Measurements from ENCODE around the gene SRGN. TPM values are rescaled to one million over a fixed set of nuclear protein-coding genes. Genes with fewer than 3 reads are reported as not detected.

Gene SRGN
- total and polyA plus RNA-seq, 2 of the 13 experiments (the other 11 are each of a cell fraction or from before 2014, with no cell fraction given), result 0.09 TPM; not detected in 1

DNA sequence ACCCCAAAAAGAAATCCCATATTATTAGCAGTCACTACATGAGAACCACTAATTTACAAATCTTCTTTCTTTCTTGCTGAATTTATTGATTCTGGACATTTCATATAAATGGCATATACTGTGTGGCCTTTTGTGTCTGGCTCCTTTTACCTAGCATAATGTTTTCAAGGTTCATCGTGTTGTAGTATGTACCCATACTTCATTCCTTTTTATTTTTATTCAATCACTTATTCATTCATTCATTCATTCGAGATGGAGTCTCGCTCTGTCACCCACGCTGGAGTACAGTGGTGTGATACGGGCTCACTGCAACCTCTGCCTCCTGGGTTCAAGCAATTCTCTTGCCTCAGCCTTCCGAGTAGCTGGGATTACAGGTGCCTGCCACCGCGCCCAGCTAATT, 58.0 kb downstream of the SRGN start:
- peaks cover 0 to 1% of the 10 kb centered on the region in 2 experiments; a peak in 2 of 5 replicates for H3K36me3 ChIP-seq (replicated peaks in 1 of 2; ENCODE audit: control insufficient read depth in 1 of 2, insufficient read depth in 2 of 2, low read length in 2 of 2)
- H3K79me2 ChIP-seq (ENCODE audit: insufficient read depth, low read length), result peaks cover 57% of the 10 kb centered on the region
- H3K9ac ChIP-seq (ENCODE audit: insufficient read depth, low read depth, low read length), result no peak overlapping the region
- H3K4me3 ChIP-seq (replicated peaks in 1 of 3; ENCODE audit: insufficient read depth in 1 of 3, low read depth in 2 of 3, low read length in 3 of 3), result no peak overlapping the region
- ATAC-seq, result no peak
- no peaks in the 10 kb centered on the region for H3K27me3 ChIP-seq (ENCODE audit: control insufficient read depth in 1 of 2, insufficient read depth in 2 of 2, low read length in 2 of 2)
- TF ChIP-seq, protein P1, sequence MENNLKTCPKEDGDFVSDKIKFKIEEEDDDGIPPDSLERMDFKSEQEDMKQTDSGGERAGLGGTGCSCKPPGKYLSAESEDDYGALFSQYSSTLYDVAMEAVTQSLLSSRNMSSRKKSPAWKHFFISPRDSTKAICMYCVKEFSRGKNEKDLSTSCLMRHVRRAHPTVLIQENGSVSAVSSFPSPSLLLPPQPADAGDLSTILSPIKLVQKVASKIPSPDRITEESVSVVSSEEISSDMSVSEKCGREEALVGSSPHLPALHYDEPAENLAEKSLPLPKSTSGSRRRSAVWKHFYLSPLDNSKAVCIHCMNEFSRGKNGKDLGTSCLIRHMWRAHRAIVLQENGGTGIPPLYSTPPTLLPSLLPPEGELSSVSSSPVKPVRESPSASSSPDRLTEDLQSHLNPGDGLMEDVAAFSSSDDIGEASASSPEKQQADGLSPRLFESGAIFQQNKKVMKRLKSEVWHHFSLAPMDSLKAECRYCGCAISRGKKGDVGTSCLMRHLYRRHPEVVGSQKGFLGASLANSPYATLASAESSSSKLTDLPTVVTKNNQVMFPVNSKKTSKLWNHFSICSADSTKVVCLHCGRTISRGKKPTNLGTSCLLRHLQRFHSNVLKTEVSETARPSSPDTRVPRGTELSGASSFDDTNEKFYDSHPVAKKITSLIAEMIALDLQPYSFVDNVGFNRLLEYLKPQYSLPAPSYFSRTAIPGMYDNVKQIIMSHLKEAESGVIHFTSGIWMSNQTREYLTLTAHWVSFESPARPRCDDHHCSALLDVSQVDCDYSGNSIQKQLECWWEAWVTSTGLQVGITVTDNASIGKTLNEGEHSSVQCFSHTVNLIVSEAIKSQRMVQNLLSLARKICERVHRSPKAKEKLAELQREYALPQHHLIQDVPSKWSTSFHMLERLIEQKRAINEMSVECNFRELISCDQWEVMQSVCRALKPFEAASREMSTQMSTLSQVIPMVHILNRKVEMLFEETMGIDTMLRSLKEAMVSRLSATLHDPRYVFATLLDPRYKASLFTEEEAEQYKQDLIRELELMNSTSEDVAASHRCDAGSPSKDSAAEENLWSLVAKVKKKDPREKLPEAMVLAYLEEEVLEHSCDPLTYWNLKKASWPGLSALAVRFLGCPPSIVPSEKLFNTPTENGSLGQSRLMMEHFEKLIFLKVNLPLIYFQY (CRISPR knock-in tag; IDR thresholded peaks at IDR 0.05; ENCODE audit: borderline replicate concordance), result no peak
- TF ChIP-seq ZNF143 (CRISPR knock-in tag; IDR thresholded peaks at IDR 0.05), result no peak
- no peak for TF ChIP-seq AGO1 (IDR thresholded peaks at IDR 0.05; ENCODE audit: low read depth, low read length, poor library complexity, severe bottlenecking)
- no peak for TF ChIP-seq SAP130 (CRISPR knock-in tag; IDR thresholded peaks at IDR 0.05; ENCODE audit: low read depth)
- intact Hi-C loops (cut with micrococcal nuclease; ENCODE audit: unreplicated experiment), result no loop called here
- no TSS peak for BruUV-seq (replicated peaks)
- CTCF ChIA-PET (ENCODE audit: low intra/inter-chr PET ratio, low total read pairs), result no interaction called here
- in situ Hi-C loops (cut with HindIII; ENCODE audit: extremely low pct_ligation_motif_present, low pct_unique_long_range_greater_than_20kb), result no loop called here
- peaks cover 16% of the 10 kb centered on the region for H3K4me1 ChIP-seq (ENCODE audit: insufficient read depth, low read length)
- no peaks in the 10 kb centered on the region for H3K9me3 ChIP-seq (ENCODE audit: low read length)
- H4K20me1 ChIP-seq (ENCODE audit: insufficient read depth, low read length), result 0 out of 2 replicates have a peak, but pooled peaks cover 4% of the 10 kb centered on the region
- no peak for FAIRE-seq
- H2AFZ ChIP-seq (ENCODE audit: low read length), result no peak overlapping the region
- POLR2A ChIA-PET, result no interaction called here
- no peak overlapping the region for H3K27ac ChIP-seq (ENCODE audit: extremely low read length, insufficient read depth, low read length)
- DNase-seq (ENCODE audit: low spot score), result no peak
- no peak overlapping the region for H3K4me2 ChIP-seq (ENCODE audit: low read depth, low read length)
- 98% methylated on average over 8 of the region's 8 CpGs for WGBS (ENCODE audit: low lambda C conversion rate)

DNA sequence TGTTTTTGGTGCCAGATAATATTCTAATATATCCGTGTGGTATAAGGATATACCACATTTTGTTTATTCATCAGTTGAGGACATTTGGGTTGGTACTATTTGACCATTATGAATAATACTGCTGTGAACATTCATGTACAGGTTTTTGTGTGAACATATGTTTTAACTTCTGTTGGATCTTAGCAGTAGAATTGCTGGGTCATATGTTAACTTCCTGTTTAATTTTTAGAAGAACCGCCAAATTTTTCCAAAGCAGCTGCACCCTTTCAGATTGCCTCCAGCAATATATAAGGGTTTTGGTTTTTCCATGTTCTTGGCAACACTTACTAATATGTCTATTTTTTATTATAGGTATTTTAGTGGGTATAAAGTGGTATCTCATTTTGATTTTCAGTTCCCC, 58.9 kb downstream of the SRGN start:
- Histone ChIP-seq H3K9me3 (ENCODE audit: low read length) (no peaks in the 10 kb centered on the region), H3K36me3 (replicated peaks in 1 of 2; ENCODE audit: control insufficient read depth in 1 of 2, insufficient read depth in 2 of 2, low read length in 2 of 2) (peaks cover 0 to 1% of the 10 kb centered on the region in 2 experiments; a peak in 2 of 5 replicates), H3K4me3 (replicated peaks in 1 of 3; ENCODE audit: insufficient read depth in 1 of 3, low read depth in 2 of 3, low read length in 3 of 3) (no peak overlapping the region), H3K4me1 (ENCODE audit: insufficient read depth, low read length) (peaks cover 16% of the 10 kb centered on the region), H3K9ac (ENCODE audit: insufficient read depth, low read depth, low read length) (no peak overlapping the region), H4K20me1 (ENCODE audit: insufficient read depth, low read length) (0 out of 2 replicates have a peak, but pooled peaks cover 4% of the 10 kb centered on the region), H2AFZ (ENCODE audit: low read length) (no peak overlapping the region), H3K79me2 (ENCODE audit: insufficient read depth, low read length) (peaks cover 56% of the 10 kb centered on the region), H3K27me3 (ENCODE audit: control insufficient read depth in 1 of 2, insufficient read depth in 2 of 2, low read length in 2 of 2) (no peaks in the 10 kb centered on the region), H3K27ac (ENCODE audit: extremely low read length, insufficient read depth, low read length) (no peak overlapping the region), H3K4me2 (ENCODE audit: low read depth, low read length) (no peak overlapping the region)
- DNase-seq (ENCODE audit: low spot score) (no peak), FAIRE-seq (no peak), ATAC-seq (no peak)
- intact Hi-C loops (cut with micrococcal nuclease; ENCODE audit: unreplicated experiment), result no loop called here
- WGBS (ENCODE audit: low lambda C conversion rate), result 95% methylated on average over 2 of the region's 2 CpGs
- POLR2A ChIA-PET, result no interaction called here
- CTCF ChIA-PET (ENCODE audit: low intra/inter-chr PET ratio, low total read pairs), result no interaction called here
- TF ChIP-seq POGZ (CRISPR knock-in tag; IDR thresholded peaks at IDR 0.05) (no peak), ZNF567 (CRISPR knock-in tag; IDR thresholded peaks at IDR 0.05; ENCODE audit: borderline replicate concordance) (no peak), ZNF234 (CRISPR knock-in tag; conservative IDR thresholded peaks at IDR 0.05) (no peak), NCOR1 (IDR thresholded peaks at IDR 0.05; ENCODE audit: borderline replicate concordance, low read length) (no peak), ZBTB1 (CRISPR knock-in tag; IDR thresholded peaks at IDR 0.05; ENCODE audit: borderline replicate concordance) (no peak)
- BruUV-seq (replicated peaks), result no TSS peak
- in situ Hi-C loops (cut with HindIII; ENCODE audit: extremely low pct_ligation_motif_present, low pct_unique_long_range_greater_than_20kb), result no loop called here
